Prostate gland (tissue), 2 donors: Measurements from ENCODE around the gene DOP1B. TPM values are rescaled to one million over a fixed set of nuclear protein-coding genes. Genes with fewer than 3 reads are reported as not detected.

Source experiments
- DNase-seq: peaks from one replicate; pipeline ENCODE4 v3.0.0-alpha.2; 2019; ENCODE audit warnings: low spot score
- H3K27ac ChIP-seq, 2 donors: fragments of 200-600 bp; sonication (generic); 2 replicates each; pipeline ENCODE4 v1.5.1; 2017 to 2019
- H3K27me3 ChIP-seq: fragments of 200-600 bp; sonication (generic); replicated peaks from 2 replicates; pipeline ENCODE4 v1.5.1; 2019; ENCODE audit not compliant: insufficient read depth
- H3K36me3 ChIP-seq, 2 donors: fragments of 200-600 bp; sonication (generic); 1 replicate in 1 of 2; 2 replicates in 1 of 2; pipeline versions ENCODE4 v1.5.1 to v1.8.1; 2017 to 2019
- H3K4me1 ChIP-seq: fragments of 200-600 bp; sonication (generic); replicated peaks from 2 replicates; pipeline ENCODE4 v1.5.1; 2019
- H3K4me3 ChIP-seq, 2 donors: fragments of 200-600 bp; sonication (generic); 2 replicates each; pipeline ENCODE4 v1.5.1; 2017 to 2019
- H3K9me3 ChIP-seq: fragments of 200-600 bp; sonication (generic); 2 replicates; pipeline ENCODE4 v1.5.1; 2017
- CTCF ChIP-seq, 4 experiments: fragments of 200-600 bp in 2 of 4; fragments of 450-650 bp in 2 of 4; sonication (generic) in 2 of 4; IDR thresholded peaks; 1 replicate in 3 of 4; 2 replicates in 1 of 4; pipeline ENCODE4 v1.5.1; 2016 to 2019; ENCODE audit warnings: antibody characterized with exemption in 4 of 4, mild to moderate bottlenecking in 2 of 4, moderate library complexity in 2 of 4
- POLR2A ChIP-seq: fragments of 450-650 bp; IDR thresholded peaks from one replicate; pipeline ENCODE4 v1.6.1; 2016; ENCODE audit warnings: antibody characterized with exemption, mild to moderate bottlenecking
- POLR2AphosphoS5 ChIP-seq: sonication (generic); formaldehyde crosslinking; IDR thresholded peaks from one replicate; pipeline ENCODE4 v1.6.1; 2017; ENCODE audit warnings: antibody characterized with exemption
- WGBS: methylation state at CpG from one replicate; pipeline ENCODE4 v1.1.5; 2018; 5-methylcytosine and 5-hydroxymethylcytosine counted together
- intact Hi-C: fragments of 100-400 bp; cut with DNase I; formaldehyde crosslinking; loops from one replicate; pipeline ENCODE4 v1.14.2; 2022
- total RNA-seq, 2 donors: library from RNA; depleted of rRNA; stranded (reverse); fragments of >200 nt; gene quantifications; one replicate each; pipeline ENCODE4 v1.1.0, GENCODE V29; 2016

DOP1B gene
- total RNA-seq, 2 donors from 2014 or later = 28.4 to 93.3 TPM

- intact Hi-C loops = no loop called here
- H3K36me3 ChIP-seq = no peaks in the 10 kb centered on the region
- WGBS = 93% methylated on average over 5 of the region's 5 CpGs
Observed at GRCh38 chr21:36180963-36181362, 24.3 kb downstream of the DOP1B start.

DNA sequence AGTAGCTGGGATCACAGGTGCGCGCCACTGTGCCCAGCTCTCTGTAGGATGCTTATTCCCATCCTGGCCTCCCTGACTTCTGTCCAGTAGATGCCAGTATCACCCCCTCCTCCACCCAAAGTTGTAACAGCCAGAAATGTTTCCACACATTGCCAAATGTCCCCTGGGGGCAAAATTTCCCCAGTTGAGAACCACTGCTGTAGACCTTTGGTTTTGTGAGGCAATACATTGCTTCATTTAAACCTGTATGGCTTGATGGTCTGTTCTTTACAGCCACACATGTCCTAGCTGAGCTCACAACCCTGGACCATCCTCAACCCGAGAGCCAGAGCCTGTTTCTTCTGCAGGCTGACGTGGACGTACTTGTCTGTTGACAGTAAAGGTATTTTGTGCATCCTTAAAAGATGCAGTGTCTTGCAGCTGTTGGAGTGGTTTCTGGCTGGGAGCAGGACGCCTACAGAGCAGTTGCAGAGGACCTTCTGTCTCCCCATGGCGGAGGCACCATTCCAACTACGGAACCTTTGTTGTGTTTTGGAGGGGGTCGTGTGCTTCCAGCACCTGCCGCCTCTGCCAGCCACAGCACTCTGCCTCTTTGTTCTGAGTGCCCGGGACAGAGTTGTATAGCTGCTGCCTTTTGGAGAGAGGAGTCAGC is 26.6 kb downstream of the DOP1B start:
- H3K4me3 ChIP-seq = no peak overlapping the region
- H3K27me3 ChIP-seq = no peaks in the 10 kb centered on the region
- H3K9me3 ChIP-seq = no peaks in the 10 kb centered on the region
- H3K4me1 ChIP-seq = peaks cover 7% of the 10 kb centered on the region
- TF ChIP-seq POLR2AphosphoS5 = no peak
- TF ChIP-seq POLR2A = no peak
- TF ChIP-seq CTCF (IDR thresholded peaks at IDR 0.05) = no peak
- intact Hi-C loops = no loop called here
- 77% methylated on average over 11 of the region's 11 CpGs for WGBS
- peak overlapping the region in 1 of 2 donors; percentile 3 for H3K27ac ChIP-seq
- H3K36me3 ChIP-seq = no peaks in the 10 kb centered on the region
- no peak for DNase-seq

More at GRCh38 chr21:36180963-36181362, 24.3 kb downstream of the DOP1B start:
- no peaks in the 10 kb centered on the region for H3K4me1 ChIP-seq
- no peaks in the 10 kb centered on the region for H3K27me3 ChIP-seq
- H3K4me3 ChIP-seq = no peak overlapping the region
- no peaks in the 10 kb centered on the region for H3K9me3 ChIP-seq
- no peak for TF ChIP-seq CTCF (IDR thresholded peaks at IDR 0.05)
- no peak for TF ChIP-seq POLR2AphosphoS5
- no peak for TF ChIP-seq POLR2A
- H3K27ac ChIP-seq = no peak overlapping the region
- DNase-seq = no peak

GRCh38 chr21:36184545-36184944 is 27.9 kb downstream of the DOP1B start:
- WGBS = 93% methylated on average over 16 of the region's 16 CpGs
- no peaks in the 10 kb centered on the region for H3K9me3 ChIP-seq
- TF ChIP-seq POLR2A (no peak), POLR2AphosphoS5 (no peak), CTCF (IDR thresholded peaks at IDR 0.05) (no peak)
- H3K36me3 ChIP-seq = no peaks in the 10 kb centered on the region
- H3K27me3 ChIP-seq = no peaks in the 10 kb centered on the region
- H3K4me3 ChIP-seq = no peak overlapping the region
- intact Hi-C loops = no loop called here
- no peak for DNase-seq
- H3K4me1 ChIP-seq = peaks cover 10% of the 10 kb centered on the region
- peak overlapping the region in 1 of 2 donors; percentile 20 for H3K27ac ChIP-seq

- Histone ChIP-seq H3K36me3 (no peaks in the 10 kb centered on the region), H3K27ac (no peak overlapping the region), H3K27me3 (no peaks in the 10 kb centered on the region), H3K4me1 (peaks cover 10% of the 10 kb centered on the region), H3K4me3 (no peak overlapping the region), H3K9me3 (no peaks in the 10 kb centered on the region)
- WGBS = 94% methylated on average over 9 of the region's 9 CpGs
- no peak for DNase-seq
- intact Hi-C loops = no loop called here
- no peak for TF ChIP-seq POLR2AphosphoS5
- no peak for TF ChIP-seq CTCF (IDR thresholded peaks at IDR 0.05)
- no peak for TF ChIP-seq POLR2A
Observed at GRCh38 chr21:36185523-36185922, 28.9 kb downstream of the DOP1B start.

DNA sequence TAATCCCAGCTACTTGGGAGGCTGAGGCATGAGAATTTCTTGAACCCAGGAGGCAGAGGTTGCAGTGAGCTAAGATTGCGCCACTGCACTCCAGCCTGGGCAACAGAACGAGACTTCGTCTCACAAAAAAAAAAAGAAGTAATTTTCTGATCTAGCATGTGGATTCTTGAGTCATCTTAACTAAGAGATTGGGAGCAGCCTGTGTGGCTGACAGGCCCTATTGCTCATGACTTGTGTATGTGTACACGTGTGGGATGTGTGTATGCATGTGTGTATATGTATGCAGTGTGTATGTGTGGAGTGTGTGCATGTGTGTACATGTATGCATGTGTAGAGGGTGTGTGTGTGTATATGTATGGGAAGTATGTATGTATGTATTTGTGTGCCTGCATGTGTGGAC is 29.5 kb downstream of the DOP1B start:
- 93% methylated on average over 4 of the region's 4 CpGs for WGBS
- no peaks in the 10 kb centered on the region for H3K27me3 ChIP-seq
- intact Hi-C loops = no loop called here
- H3K9me3 ChIP-seq = no peaks in the 10 kb centered on the region
- peak overlapping the region in 1 of 2 donors; percentile 74 for H3K27ac ChIP-seq
- TF ChIP-seq POLR2AphosphoS5 (no peak), CTCF (IDR thresholded peaks at IDR 0.05) (no peak), POLR2A (no peak)
- peaks cover 10% of the 10 kb centered on the region for H3K4me1 ChIP-seq
- H3K36me3 ChIP-seq = no peaks in the 10 kb centered on the region
- DNase-seq = no peak
- no peak overlapping the region for H3K4me3 ChIP-seq
